ENCODE data around the gene SURF6.
"Not testable (repeated sequence)": the region's sequence is repeated elsewhere in the genome, so short reads cannot be mapped to it uniquely, and the experiment has no call there.

The SURF6 gene

GRCh38 chr9:133346021-133346785, 10.2 kb upstream of the SURF6 start:
- no peak for DNase-seq

GRCh38 chr9:133345596-133345995, 9.6 kb upstream of the SURF6 start:
- DNase-seq, result no peak

GRCh38 chr9:133344979-133345378, 9.0 kb upstream of the SURF6 start:
- no peak for DNase-seq

- no peak for DNase-seq
Observed at GRCh38 chr9:133344071-133344470, 8.1 kb upstream of the SURF6 start.

- no peak for DNase-seq
Observed at GRCh38 chr9:133342570-133342969, 6.6 kb upstream of the SURF6 start.

- DNase-seq, result no peak
Observed at GRCh38 chr9:133342069-133342406, 6.0 kb upstream of the SURF6 start.

- DNase-seq, result no peak
Observed at GRCh38 chr9:133341369-133342068, 5.5 kb upstream of the SURF6 start.

- DNase-seq, result no peak
Observed at GRCh38 chr9:133340916-133341315, 4.9 kb upstream of the SURF6 start.

- DNase-seq, result no peak
Observed at GRCh38 chr9:133340256-133340655, 4.3 kb upstream of the SURF6 start.

- DNase-seq, result no peak
Observed at GRCh38 chr9:133339641-133340040, 3.7 kb upstream of the SURF6 start.

- not testable (repeated sequence) for DNase-seq
Observed at GRCh38 chr9:133334888-133335287, 1.1 kb downstream of the SURF6 start.

- DNase-seq, result no peak
Observed at GRCh38 chr9:133334161-133334560, 1.8 kb downstream of the SURF6 start.

- DNase-seq, result no peak
Observed at GRCh38 chr9:133333566-133333965, 2.4 kb downstream of the SURF6 start.

- no peak for DNase-seq
Observed at GRCh38 chr9:133333011-133333410, 3.0 kb downstream of the SURF6 start.

GRCh38 chr9:133332381-133332730, 3.6 kb downstream of the SURF6 start:
- DNase-seq, result no peak

- DNase-seq, result no peak
Observed at GRCh38 chr9:133331641-133332380, 4.2 kb downstream of the SURF6 start.

GRCh38 chr9:133331221-133331620, 4.8 kb downstream of the SURF6 start:
- DNase-seq, result no peak

GRCh38 chr9:133329306-133330156, 6.5 kb downstream of the SURF6 start:
- DNase-seq, result not testable (repeated sequence)

GRCh38 chr9:133327834-133328484, 8.0 kb downstream of the SURF6 start:
- no peak for DNase-seq

- not testable (repeated sequence) for DNase-seq
Observed at GRCh38 chr9:133327021-133327420, 9.0 kb downstream of the SURF6 start.

- no peak for DNase-seq
Observed at GRCh38 chr9:133323991-133324703, 11.8 kb downstream of the SURF6 start.

GRCh38 chr9:133323211-133323610, 12.8 kb downstream of the SURF6 start:
- no peak for DNase-seq

Data from activated CD4-positive, CD25-positive, alpha-beta regulatory T cell treated with anti-CD3 and anti-CD28 coated beads, Interleukin-2, amount 50 U/mL, for 72 hours (primary cell).